OCI-LY7 (cell line): ENCODE results near the gene PPP1R14C.

Experiments used
- EZH2phosphoT487 ChIP-seq: fragments of 200-600 bp; sonication (generic); IDR thresholded peaks from 2 replicates; pipeline ENCODE4 v1.6.1; 2018; ENCODE audit warnings: low read depth, borderline replicate concordance, mild to moderate bottlenecking, mixed run types, antibody characterized with exemption, low read length, moderate library complexity, mixed read lengths
- TF ChIP-seq, protein P1 (sequence below): fragments of 200-600 bp; sonication (generic); conservative IDR thresholded peaks from 2 replicates; pipeline ENCODE4 v1.5.1; 2014; ENCODE audit warnings: mild to moderate bottlenecking, antibody characterized with exemption, low read length, moderate library complexity, mixed read lengths

DNA sequence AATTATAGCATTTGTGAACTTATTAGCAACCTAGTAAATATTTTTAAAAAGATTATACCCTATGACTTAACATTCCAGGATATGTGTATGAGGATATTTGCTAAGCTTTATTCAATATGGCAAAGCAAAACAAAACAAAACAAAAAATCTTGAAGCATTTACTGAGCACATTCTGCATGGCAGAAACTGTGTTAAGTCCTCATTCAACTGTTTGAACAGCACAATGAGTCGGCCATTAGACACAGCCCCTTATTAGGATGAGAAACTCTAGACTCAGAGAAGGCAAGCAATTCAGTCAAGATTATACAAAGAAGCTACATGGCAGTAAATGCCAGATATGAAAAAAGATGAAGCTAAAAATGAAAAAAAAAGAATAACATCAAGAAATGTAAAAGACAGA, 155.8 kb downstream of the PPP1R14C start:
- no peak for TF ChIP-seq EZH2phosphoT487
- TF ChIP-seq, protein P1, sequence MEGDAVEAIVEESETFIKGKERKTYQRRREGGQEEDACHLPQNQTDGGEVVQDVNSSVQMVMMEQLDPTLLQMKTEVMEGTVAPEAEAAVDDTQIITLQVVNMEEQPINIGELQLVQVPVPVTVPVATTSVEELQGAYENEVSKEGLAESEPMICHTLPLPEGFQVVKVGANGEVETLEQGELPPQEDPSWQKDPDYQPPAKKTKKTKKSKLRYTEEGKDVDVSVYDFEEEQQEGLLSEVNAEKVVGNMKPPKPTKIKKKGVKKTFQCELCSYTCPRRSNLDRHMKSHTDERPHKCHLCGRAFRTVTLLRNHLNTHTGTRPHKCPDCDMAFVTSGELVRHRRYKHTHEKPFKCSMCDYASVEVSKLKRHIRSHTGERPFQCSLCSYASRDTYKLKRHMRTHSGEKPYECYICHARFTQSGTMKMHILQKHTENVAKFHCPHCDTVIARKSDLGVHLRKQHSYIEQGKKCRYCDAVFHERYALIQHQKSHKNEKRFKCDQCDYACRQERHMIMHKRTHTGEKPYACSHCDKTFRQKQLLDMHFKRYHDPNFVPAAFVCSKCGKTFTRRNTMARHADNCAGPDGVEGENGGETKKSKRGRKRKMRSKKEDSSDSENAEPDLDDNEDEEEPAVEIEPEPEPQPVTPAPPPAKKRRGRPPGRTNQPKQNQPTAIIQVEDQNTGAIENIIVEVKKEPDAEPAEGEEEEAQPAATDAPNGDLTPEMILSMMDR = no peak
